GM18858 (cell line): ENCODE measurements around the gene HSPB9.
"Not testable (repeated sequence)": the region's sequence is repeated elsewhere in the genome, so short reads cannot be mapped to it uniquely, and the experiment has no call there.

Source experiments
- ATAC-seq: cut with Tn5 transposase; IDR thresholded peaks from one replicate; pipeline ENCODE4 v1.9.1; 2021; ENCODE audit not compliant: unreplicated experiment

The HSPB9 gene

GRCh38 chr17:42141382-42141781 lies 18.8 kb downstream of the HSPB9 start:
- no peak for ATAC-seq

GRCh38 chr17:42142371-42142896 lies 19.8 kb downstream of the HSPB9 start:
- no peak for ATAC-seq

- not testable (repeated sequence) for ATAC-seq
These were observed 20.5 kb downstream of the HSPB9 start for GRCh38 chr17:42143138-42143537.

GRCh38 chr17:42146911-42147607 lies 24.5 kb downstream of the HSPB9 start:
- no peak for ATAC-seq

- no peak for ATAC-seq
These were observed 31.5 kb downstream of the HSPB9 start for GRCh38 chr17:42153919-42154742.

- no peak for ATAC-seq
These were observed 33.0 kb downstream of the HSPB9 start for GRCh38 chr17:42155614-42156045.

- ATAC-seq, result no peak
These were observed 37.4 kb downstream of the HSPB9 start for GRCh38 chr17:42159796-42160530.

GRCh38 chr17:42160531-42160910 lies 37.9 kb downstream of the HSPB9 start:
- no peak for ATAC-seq

GRCh38 chr17:42163113-42163512 lies 40.5 kb downstream of the HSPB9 start:
- no peak for ATAC-seq

GRCh38 chr17:42163696-42164407 lies 41.2 kb downstream of the HSPB9 start:
- ATAC-seq, result no peak

- no peak for ATAC-seq
These were observed 43.1 kb downstream of the HSPB9 start for GRCh38 chr17:42165751-42166150.

- no peak for ATAC-seq
These were observed 43.7 kb downstream of the HSPB9 start for GRCh38 chr17:42166196-42166763.

GRCh38 chr17:42167807-42168206 lies 45.2 kb downstream of the HSPB9 start:
- no peak for ATAC-seq

- no peak for ATAC-seq
These were observed 46.7 kb downstream of the HSPB9 start for GRCh38 chr17:42169351-42169750.

GRCh38 chr17:42171831-42172230 lies 49.2 kb downstream of the HSPB9 start:
- no peak for ATAC-seq
